ENCODE data around the gene FAM204A.

DNA sequence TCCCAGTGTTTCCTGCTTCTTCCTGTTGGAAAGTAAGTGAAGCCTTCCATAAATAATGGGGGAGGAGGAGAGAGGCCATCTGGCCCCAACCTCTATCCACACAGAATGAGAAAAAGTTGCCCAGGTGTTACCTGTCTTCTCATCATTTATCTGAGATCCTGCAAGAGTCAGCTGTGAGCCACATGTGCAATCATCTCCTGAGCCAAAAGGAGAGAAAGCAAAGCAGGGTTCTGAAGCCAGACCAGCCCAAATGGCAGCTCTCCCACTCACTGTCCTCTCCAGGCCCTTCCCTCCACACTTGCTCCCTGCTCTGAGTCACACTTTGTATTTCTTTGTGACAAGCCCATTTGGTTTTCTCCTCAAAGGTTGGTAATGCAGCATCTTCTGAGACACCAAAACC lies 65.9 kb downstream of the FAM204A start:
- TF ChIP-seq, protein P1, sequence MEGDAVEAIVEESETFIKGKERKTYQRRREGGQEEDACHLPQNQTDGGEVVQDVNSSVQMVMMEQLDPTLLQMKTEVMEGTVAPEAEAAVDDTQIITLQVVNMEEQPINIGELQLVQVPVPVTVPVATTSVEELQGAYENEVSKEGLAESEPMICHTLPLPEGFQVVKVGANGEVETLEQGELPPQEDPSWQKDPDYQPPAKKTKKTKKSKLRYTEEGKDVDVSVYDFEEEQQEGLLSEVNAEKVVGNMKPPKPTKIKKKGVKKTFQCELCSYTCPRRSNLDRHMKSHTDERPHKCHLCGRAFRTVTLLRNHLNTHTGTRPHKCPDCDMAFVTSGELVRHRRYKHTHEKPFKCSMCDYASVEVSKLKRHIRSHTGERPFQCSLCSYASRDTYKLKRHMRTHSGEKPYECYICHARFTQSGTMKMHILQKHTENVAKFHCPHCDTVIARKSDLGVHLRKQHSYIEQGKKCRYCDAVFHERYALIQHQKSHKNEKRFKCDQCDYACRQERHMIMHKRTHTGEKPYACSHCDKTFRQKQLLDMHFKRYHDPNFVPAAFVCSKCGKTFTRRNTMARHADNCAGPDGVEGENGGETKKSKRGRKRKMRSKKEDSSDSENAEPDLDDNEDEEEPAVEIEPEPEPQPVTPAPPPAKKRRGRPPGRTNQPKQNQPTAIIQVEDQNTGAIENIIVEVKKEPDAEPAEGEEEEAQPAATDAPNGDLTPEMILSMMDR (IDR thresholded peaks at IDR 0.05; ENCODE audit: insufficient read depth, low read length, poor library complexity, severe bottlenecking), result no peak
- no peak for TF ChIP-seq EZH2phosphoT487 (conservative IDR thresholded peaks at IDR 0.05; ENCODE audit: low read length)
